ENCODE results near the gene RPL14.
A peak's percentile ranks its signal among the peaks of the same experiment; 100 is the strongest.

The RPL14 gene

DNA sequence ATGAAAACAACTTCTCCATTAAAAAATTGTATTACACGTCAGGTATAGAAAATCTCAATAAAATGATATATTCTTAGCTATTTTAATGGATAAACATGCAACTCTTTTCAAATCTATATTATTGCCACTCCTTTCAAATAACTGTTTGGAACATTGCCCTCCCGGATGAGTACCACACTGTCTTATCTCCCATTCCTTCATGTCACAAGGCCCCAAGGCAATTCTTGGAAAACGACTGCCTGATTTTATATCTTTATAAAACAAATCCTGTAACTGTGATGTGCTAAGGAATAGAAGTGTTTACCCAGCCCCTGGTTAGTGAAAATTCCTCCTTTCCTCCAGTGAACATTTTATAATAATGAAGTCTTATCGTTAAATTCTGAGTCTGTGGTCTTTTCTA, 13.6 kb downstream of the RPL14 start:
- Histone ChIP-seq H3K9me3 (ENCODE audit: insufficient read depth, low read length) (no peaks in the 10 kb centered on the region), H3K9ac (ENCODE audit: low read length) (no peak overlapping the region), H3K36me3 (ENCODE audit: low read length) (peaks cover 13% of the 10 kb centered on the region), H4K20me1 (ENCODE audit: low read depth, low read length) (no peaks in the 10 kb centered on the region), H3K27me3 (ENCODE audit: low read length) (no peaks in the 10 kb centered on the region), H3K4me2 (ENCODE audit: low read depth, low read length, poor library complexity, severe bottlenecking) (no peak overlapping the region), H3F3A (ENCODE audit: insufficient read depth) (peaks cover 27% of the 10 kb centered on the region), H3K27ac (ENCODE audit: low read depth, low read length) (no peak overlapping the region), H3K79me2 (ENCODE audit: insufficient read depth, low read length) (no peaks in the 10 kb centered on the region), H3K9me2 (replicated peaks; ENCODE audit: insufficient read depth, low read length) (no peaks in the 10 kb centered on the region), H3K4me3 (ENCODE audit: insufficient read depth, low read length, poor library complexity, severe bottlenecking) (no peak overlapping the region), H2AFZ (ENCODE audit: low read depth, low read length, severe bottlenecking) (no peak overlapping the region)
- TF ChIP-seq, protein P1, sequence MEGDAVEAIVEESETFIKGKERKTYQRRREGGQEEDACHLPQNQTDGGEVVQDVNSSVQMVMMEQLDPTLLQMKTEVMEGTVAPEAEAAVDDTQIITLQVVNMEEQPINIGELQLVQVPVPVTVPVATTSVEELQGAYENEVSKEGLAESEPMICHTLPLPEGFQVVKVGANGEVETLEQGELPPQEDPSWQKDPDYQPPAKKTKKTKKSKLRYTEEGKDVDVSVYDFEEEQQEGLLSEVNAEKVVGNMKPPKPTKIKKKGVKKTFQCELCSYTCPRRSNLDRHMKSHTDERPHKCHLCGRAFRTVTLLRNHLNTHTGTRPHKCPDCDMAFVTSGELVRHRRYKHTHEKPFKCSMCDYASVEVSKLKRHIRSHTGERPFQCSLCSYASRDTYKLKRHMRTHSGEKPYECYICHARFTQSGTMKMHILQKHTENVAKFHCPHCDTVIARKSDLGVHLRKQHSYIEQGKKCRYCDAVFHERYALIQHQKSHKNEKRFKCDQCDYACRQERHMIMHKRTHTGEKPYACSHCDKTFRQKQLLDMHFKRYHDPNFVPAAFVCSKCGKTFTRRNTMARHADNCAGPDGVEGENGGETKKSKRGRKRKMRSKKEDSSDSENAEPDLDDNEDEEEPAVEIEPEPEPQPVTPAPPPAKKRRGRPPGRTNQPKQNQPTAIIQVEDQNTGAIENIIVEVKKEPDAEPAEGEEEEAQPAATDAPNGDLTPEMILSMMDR (IDR thresholded peaks at IDR 0.05; ENCODE audit: insufficient read depth, low read length, poor library complexity, severe bottlenecking): no peak
- no peak for TF ChIP-seq EZH2phosphoT487 (conservative IDR thresholded peaks at IDR 0.05; ENCODE audit: low read length)

DNA sequence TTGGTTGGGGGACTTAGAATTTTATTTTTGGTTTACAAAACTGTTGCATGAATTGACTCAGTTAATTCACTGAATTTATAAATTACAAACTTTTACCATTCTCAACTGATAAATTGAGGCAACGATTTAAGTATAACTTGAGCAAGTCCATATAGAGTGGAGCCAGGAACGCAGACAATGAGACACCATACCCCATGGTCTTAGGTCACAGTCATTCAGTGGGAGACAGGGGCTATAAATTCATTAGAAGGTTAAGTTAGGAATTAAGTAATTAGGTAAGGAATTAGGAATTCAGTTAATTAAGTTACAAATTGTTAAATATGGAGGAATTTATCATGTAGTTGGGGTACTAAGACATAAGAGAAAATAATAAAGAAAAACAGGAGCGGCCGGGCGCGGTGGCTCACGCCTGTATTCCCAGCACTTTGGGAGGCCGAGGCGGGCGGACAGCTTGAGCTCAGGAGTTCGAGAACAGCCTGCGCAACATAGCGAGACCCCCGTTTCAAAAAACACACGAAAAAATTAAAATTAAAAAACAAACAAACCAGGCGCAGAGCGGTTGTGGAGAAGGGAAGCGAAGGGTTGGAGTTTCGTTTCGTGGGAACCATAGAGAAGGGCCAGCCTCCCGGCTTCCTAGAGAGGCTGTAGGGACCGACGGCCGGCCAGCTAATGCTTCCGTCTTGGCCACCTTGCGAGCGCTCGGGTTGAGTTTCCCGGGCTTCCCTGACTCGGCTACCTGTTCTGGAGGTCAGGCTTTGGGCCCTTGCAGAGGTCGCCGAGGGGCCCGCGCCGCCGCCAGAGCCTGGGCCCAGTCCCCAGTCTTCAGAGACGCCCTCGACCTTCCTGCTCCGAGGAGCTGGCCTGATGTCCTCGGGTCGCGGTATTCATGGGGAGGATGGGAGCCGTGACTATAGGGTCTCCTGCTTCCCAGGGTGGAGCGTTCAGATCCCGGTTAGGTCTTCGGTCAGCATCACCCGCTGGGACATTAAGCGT, 19.6 kb downstream of the RPL14 start, which contains the start of gene ZNF619:
Gene ZNF619 (plus strand): TSS at position 645 of the 993 bp plus-strand sequence. CDS start 858 bp downstream, outside the sequence.
- Histone ChIP-seq H3K9me3 (ENCODE audit: insufficient read depth, low read length) (no peaks in the 10 kb centered on the region), H3K9me2 (replicated peaks; ENCODE audit: insufficient read depth, low read length) (no peaks in the 10 kb centered on the region), H3K4me2 (ENCODE audit: low read depth, low read length, poor library complexity, severe bottlenecking) (peak within 1 kb of the TSS; percentile 75), H3K9ac (ENCODE audit: low read length) (peak within 1 kb of the TSS; percentile 50), H3K27ac (ENCODE audit: low read depth, low read length) (no peak within 1 kb of the TSS), H3F3A (ENCODE audit: insufficient read depth) (no peaks in the 10 kb centered on the region), H4K20me1 (ENCODE audit: low read depth, low read length) (no peaks in the 10 kb centered on the region), H2AFZ (ENCODE audit: low read depth, low read length, severe bottlenecking) (peak within 1 kb of the TSS; percentile 80), H3K79me2 (ENCODE audit: insufficient read depth, low read length) (no peaks in the 10 kb centered on the region), H3K27me3 (ENCODE audit: low read length) (no peaks in the 10 kb centered on the region), H3K4me3 (ENCODE audit: insufficient read depth, low read length, poor library complexity, severe bottlenecking) (peak within 1 kb of the TSS; percentile 51), H3K36me3 (ENCODE audit: low read length) (no peaks in the 10 kb centered on the region)
- TF ChIP-seq, protein P1 (IDR thresholded peaks at IDR 0.05; ENCODE audit: insufficient read depth, low read length, poor library complexity, severe bottlenecking): no peak
- no peak for TF ChIP-seq EZH2phosphoT487 (conservative IDR thresholded peaks at IDR 0.05; ENCODE audit: low read length)

DNA sequence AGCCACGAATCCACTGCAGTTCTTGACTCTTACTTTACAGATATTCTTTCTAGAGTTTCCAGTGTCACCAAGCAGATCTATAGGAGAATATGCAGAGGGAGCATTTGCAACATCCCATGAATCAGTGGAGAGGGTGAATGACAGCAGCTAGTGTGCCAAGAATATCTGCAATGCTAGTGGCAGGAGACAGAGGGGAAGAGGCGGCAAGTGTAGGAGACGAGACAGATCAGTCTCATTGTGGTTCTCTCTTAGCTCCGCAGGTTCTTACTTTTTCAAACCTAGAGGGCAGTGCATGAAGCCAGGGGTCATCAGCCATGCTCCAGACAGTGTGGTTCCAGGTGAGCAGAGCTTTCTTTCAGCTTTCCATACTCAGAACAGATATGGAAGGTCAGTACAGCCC, 20.5 kb downstream of the RPL14 start:
- Histone ChIP-seq H3F3A (ENCODE audit: insufficient read depth) (no peaks in the 10 kb centered on the region), H3K4me3 (ENCODE audit: insufficient read depth, low read length, poor library complexity, severe bottlenecking) (no peak overlapping the region), H3K27me3 (ENCODE audit: low read length) (no peaks in the 10 kb centered on the region), H3K4me2 (ENCODE audit: low read depth, low read length, poor library complexity, severe bottlenecking) (peak overlapping the region; percentile 75), H4K20me1 (ENCODE audit: low read depth, low read length) (no peaks in the 10 kb centered on the region), H3K9me3 (ENCODE audit: insufficient read depth, low read length) (no peaks in the 10 kb centered on the region), H3K9ac (ENCODE audit: low read length) (no peak overlapping the region), H3K27ac (ENCODE audit: low read depth, low read length) (no peak overlapping the region), H2AFZ (ENCODE audit: low read depth, low read length, severe bottlenecking) (no peak overlapping the region), H3K9me2 (replicated peaks; ENCODE audit: insufficient read depth, low read length) (no peaks in the 10 kb centered on the region), H3K36me3 (ENCODE audit: low read length) (no peaks in the 10 kb centered on the region), H3K79me2 (ENCODE audit: insufficient read depth, low read length) (no peaks in the 10 kb centered on the region)
- TF ChIP-seq EZH2phosphoT487 (conservative IDR thresholded peaks at IDR 0.05; ENCODE audit: low read length): no peak

DNA sequence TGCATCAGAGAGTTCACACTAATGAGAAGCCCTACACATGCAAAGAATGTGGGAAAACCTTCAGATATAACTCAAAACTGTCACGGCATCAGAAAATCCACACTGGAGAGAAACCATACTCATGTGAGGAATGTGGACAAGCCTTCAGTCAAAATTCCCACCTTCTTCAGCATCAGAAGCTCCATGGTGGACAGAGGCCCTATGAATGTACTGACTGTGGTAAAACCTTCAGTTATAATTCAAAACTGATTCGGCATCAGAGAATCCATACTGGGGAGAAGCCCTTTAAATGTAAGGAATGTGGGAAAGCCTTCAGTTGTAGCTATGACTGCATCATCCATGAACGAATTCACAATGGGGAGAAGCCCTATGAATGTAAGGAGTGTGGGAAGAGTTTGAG, 30.0 kb downstream of the RPL14 start:
- Histone ChIP-seq H3K4me3 (ENCODE audit: insufficient read depth, low read length, poor library complexity, severe bottlenecking) (no peak overlapping the region), H3K4me2 (ENCODE audit: low read depth, low read length, poor library complexity, severe bottlenecking) (no peak overlapping the region), H4K20me1 (ENCODE audit: low read depth, low read length) (no peaks in the 10 kb centered on the region), H3F3A (ENCODE audit: insufficient read depth) (no peaks in the 10 kb centered on the region), H3K27me3 (ENCODE audit: low read length) (no peaks in the 10 kb centered on the region), H3K9me2 (replicated peaks; ENCODE audit: insufficient read depth, low read length) (no peaks in the 10 kb centered on the region), H3K9ac (ENCODE audit: low read length) (no peak overlapping the region), H3K36me3 (ENCODE audit: low read length) (no peaks in the 10 kb centered on the region), H2AFZ (ENCODE audit: low read depth, low read length, severe bottlenecking) (no peak overlapping the region), H3K79me2 (ENCODE audit: insufficient read depth, low read length) (no peaks in the 10 kb centered on the region), H3K27ac (ENCODE audit: low read depth, low read length) (no peak overlapping the region), H3K9me3 (ENCODE audit: insufficient read depth, low read length) (no peaks in the 10 kb centered on the region)
- TF ChIP-seq, protein P1 (IDR thresholded peaks at IDR 0.05; ENCODE audit: insufficient read depth, low read length, poor library complexity, severe bottlenecking): no peak
